GM21447 (cell line): Measurements from ENCODE around the gene PANX1.

Experiments
- ATAC-seq: cut with Tn5 transposase; IDR thresholded peaks from one replicate; pipeline ENCODE4 v1.9.1; 2021; ENCODE audit not compliant: unreplicated experiment

Gene PANX1

DNA sequence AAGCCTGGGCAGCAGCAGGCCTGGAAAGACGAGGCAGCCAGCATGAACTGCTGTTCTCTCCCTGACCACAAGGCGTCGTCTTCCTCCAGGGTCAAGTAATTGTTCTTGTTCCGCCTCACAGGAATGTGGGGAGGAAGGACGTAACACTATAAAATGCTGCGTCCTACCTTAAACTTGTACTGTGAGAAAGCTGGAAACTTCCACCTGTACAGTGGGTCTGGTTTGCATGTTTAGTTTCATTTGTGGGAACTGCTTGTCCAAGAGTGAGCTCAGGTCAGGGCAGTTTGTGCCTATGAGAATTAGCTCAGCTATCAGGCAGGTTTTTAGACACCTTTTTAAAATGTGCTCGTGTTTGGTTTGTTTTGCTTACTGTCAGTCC, 55.2 kb downstream of the PANX1 start:
- ATAC-seq: peak; percentile 68

DNA sequence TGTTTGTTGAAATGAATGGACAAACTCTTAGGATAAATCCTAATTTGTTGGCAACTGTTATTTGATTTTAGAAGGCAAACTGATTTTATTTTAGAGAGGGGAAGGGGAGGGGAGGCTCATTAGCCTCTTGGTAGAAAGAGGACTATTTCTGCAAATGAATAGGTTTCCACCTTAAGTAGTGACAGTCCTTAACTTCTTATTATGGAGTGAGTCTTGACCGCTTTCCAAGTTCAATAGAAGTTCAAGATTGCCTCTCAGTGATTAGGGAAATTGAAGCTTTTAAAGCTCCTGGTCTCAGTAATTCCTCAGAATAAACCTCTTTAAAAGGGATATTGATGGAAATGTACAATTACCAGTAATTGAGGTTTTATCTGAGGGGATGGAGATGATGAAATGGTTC, 55.7 kb downstream of the PANX1 start:
- no peak for ATAC-seq

DNA sequence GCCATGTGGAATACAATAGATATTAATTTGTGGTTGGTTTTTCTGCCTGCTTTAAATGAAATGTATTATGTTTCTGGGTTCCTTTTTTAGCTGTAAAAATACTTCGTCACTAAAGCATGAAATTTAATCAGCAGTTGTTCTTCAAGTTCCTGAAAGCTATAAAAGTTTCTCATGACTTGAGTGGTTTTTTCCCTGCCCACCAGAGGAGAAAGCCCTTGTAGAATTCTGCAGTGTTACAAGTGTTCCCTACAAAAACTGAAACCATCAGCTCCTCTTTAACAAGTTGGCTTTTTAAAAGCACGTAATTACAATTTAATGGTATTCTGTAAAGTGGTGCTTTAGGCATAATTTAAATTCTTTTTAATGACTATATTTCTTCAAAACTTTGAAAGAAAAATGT, 56.2 kb downstream of the PANX1 start:
- ATAC-seq: no peak

DNA sequence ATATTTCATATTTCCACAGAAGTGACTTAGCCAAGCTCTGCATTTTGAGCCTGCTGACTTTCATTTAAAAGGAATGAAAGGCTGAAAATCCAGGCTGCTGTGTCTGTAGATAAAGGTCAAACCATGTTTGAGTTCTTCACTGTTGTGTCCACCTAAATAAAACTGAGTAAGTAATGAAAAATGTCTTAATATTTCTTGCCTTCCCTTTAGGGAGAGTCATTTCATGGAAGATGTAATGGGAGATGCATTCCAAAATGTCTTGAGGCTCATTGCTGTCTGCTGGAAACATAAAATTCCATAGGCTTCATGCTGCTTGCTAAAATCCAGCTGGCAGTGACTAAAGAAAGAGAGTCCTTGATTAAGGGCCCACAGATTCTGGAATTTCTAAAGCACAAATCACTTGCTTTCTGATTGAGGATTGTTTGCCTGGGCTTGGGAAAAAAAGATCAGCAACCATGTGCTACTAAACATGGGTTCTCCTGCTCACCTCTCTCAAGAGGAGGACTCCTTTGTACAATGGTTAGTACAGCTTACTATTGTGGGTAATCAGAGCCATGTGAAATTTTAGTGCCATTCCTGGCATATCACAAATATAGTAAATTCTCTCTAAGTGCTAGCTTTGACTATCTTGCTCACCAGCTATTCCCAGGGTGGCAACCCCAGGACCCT, 56.9 kb downstream of the PANX1 start:
- ATAC-seq: no peak

DNA sequence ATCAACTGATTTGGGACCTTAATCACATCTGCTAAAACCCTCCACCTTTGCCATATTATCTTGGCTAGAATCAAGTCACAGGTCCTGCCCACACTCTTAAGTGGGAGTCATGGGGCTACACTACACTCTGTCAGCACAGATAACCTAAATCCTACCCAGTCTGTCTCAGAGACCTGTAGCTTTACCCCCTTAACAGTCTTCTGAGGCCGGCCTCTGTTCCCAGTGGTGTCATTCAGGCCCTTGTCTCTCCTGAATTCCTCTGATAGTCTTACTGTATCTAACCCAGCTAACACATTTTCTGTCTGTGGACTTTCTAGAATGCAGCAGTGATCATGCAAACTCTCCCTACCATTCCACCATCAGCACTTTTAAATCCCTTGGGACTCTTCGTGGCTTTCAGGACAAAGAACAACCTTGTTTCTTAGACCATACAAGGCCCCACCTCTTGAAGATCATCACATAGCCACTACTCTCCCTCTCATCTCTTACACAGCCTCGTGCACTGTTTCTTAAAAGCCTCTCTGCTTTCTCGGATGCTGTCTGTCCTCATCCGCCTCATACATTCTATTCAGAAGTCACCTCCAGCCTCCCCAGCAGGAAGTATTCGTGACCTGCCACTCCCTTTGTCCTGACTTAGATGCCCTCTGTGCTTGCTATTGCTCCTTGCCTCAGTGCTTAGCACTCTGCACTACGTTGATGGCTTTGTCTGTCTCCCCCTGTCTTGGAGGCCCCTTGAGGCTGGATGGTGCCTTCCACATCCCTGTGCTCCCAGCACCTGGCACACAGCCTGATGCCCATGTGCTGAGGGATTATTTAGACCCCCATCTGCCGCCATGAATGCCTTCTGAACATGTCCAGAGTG, 57.9 kb downstream of the PANX1 start:
- ATAC-seq: no peak

DNA sequence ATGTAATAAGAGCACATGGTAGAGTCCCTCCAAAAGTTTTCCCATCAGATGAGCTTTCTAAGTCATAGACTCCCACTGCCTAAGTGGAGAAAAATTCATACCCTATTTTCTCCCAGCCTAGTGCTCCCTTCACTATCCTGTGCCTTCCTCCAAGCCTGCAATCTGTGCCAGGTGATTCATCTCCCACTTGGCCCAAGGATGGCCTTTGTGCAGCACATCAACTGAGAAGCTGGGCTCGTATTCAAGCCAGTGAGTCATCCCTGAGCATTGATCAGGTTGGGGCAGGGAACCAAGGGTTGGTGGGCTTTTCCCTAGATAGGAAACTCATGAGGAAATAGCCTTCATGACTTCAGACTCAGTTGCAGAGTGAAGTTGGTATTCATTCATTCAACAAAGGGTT, 64.6 kb downstream of the PANX1 start:
- no peak for ATAC-seq

DNA sequence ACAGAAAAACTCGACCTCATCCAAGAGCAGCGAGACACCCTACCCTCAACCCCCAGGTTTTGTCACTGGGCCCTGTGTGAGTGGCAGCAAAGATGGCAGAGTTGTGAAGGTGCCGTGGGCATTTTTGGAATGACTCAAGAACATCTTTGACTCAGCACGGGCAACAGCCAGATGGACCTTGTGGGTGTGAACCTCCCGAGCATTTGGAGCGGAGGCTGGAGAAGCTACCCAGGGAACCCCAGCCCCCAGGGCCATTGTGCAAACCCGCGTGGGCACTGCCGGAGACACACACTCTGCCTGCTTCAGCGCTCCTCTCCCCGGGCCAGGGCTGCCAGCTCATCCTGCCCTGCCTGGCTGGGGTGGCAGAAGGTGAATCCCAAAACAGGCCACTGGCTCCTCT, 66.1 kb downstream of the PANX1 start:
- ATAC-seq: no peak

DNA sequence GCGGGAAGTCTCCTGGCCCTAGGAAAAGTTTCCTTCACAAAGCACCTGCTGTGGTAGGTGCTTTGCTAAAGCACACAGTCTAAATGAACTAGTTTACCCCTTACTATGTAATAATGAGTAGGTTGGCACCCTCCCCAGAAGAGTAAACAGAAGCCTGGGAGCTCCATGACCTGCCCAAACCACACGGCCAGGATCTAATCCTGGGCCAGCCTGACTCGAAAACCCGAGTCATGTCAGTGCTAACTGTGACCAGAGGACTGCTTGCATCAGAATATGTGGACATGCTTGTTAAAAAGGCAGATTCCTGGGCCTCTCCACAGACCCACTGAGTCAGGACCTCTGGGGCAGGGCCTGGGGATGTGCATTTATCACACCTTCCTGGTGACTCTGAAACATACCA, 67.7 kb downstream of the PANX1 start:
- no peak for ATAC-seq

DNA sequence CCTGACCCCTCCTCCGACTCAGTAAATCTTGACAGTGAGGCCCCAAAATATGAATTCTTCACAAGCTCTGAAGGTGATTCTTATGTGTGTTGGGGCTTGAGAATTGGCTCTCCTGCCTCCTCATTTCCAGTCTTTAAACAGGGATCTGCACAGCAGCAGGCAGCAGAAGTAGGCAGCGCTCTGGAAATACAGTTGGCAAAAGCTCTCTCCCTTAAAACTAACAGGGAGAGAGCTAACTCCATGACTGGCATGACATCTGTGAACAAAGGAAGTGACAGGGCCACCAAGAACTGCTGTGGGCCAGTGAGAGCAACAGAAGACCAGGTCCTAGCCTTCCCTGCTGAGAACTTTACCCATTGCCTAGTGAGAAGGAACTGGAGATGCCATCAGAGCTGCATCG, 70.1 kb downstream of the PANX1 start:
- no peak for ATAC-seq

DNA sequence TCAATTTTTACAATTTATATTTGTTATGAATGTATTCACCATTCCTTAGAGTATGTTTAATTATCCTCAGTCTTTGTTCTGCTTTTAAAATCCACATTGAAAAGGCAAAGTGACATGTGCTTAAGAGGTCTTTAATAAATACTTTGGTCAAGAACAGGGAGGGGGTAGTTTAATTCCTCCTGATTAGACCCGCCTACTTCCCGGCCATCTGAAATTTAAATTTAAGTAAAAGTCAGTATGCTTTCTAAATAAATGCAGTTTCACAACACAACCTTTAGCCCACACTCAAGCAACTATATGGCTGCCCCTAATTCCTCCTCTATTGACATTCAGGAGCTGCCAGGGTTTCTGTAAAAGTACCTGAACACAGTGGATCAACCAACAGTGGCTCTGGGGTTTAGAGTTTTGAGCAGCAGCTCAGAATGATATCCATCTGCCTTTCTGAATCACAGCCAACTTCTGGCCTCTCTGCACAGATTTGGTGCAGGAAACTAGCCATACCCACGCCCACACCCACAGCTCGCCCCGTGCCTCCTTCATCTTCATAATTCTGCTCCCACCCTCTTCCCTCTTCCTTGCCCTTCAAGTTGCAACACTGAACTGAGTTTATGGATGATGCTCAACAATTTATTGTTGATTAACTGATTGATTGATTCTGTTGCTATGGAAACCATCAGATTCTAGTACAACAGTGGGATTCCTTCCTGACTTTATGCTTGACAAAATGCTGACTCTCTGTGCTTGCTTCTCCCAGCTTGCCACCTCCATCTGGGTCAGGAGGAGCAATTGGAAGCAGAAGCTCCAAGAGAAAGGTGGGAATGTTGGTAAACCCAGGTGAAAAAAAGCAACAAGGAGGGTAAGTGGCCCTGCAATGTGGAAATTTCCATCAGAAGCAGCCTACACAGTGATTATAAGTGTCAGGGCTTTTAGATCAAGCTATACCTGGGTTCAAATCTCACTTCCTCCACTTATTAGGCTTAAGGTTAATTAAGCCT, 70.8 kb downstream of the PANX1 start:
- no peak for ATAC-seq

DNA sequence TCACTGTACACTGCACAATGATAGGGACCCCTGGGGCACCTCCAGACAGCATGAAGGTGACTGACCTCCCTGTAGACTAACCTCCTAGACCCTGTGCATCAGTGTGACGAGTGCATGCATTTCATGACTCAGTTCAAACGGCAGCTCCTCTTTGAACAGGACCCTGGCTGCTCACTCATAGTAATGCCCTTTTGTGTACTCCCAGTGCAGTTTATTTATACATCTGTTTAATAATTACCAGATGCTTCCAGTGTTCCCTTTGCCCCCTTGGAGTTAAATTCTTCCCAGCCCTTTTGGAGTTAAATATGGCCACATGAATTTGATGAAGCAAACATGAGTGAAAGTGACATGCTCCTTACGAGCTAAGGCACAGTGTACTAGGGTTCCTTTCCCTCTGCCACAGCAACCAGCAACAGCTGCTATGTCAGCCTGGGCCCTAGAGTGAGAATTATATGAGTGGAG, 72.4 kb downstream of the PANX1 start:
- no peak for ATAC-seq

DNA sequence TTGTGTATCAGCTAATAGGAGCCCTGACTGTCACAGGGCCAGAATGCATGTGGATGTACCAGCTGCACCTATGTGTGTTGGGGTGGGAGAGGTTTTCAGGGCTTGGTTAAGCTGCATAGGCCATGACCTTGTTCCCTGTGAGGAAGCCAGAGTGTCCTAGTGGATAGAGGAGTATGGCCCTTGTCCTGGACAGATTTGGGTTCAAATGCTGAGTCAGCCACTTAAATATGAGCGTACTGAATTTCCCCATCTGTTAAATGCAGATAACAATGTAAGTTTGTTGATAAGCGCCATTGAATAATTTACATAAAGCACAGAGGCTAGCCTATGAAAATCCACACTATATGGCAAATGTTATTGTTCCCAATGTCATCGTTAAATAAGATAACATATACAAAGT, 74.4 kb downstream of the PANX1 start:
- ATAC-seq: no peak

DNA sequence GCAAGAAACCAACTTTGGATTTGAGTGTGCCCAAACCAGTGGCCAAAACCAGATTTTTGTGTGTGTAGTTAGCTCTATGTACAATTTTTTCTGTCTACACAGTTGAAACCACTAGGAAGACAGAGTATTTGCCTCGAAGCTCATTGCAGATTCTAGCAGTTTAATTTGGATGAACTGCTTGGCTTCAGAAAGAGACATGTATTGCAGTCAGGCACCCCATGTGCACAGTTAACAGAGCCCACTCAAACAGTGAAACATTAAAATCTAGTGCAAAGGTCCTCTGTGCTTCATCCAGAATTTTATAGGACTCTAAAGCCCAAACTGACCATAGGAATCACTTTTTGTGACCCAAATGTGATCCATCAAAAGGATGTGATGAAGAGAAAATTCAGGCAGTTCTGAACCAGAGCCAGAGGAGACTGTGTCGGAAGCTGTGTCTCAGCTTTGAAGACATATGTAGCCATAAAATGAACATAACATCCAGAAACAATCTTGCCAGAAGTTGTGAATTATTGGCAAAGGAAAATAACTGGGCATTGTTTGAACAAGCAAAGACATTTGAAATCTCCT, 82.7 kb downstream of the PANX1 start:
- no peak for ATAC-seq

DNA sequence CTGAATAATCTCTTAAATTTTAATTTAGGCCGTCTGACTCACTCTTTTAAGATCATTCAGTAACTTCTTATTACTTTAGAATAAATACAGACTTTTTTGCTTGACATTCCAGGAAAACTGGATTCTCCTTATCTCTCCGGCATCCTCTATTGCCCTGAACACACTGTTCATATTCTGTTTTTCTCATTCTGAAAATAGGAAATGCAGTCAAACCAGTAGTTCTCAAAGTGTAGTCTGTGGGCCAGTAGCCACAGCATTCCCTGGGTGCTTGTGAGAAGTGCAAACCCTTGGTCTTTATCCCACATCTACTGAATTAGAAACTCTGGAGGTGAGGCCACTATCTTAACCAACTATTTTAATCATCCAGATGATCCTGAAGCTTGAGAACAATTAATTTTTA, 84.3 kb downstream of the PANX1 start:
- ATAC-seq: no peak

DNA sequence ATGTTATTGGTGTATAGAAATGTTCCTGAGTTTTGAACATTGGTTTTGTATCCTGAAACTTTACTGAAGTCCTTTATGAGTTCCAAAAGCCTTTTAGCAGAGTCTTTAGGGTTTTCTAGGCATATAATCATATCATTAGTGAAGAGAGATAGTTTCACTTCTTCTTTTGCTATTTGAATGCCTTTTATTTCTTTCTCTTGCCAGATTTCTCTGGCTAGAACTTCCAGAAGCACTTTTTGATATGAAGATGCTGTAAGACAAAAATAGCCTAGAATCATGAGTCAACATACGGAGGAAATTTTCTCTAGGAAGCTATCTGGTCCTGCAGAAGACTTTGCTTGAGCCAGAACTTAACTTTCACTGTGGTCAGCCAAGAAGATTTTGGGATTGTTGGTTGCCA, 89.1 kb downstream of the PANX1 start:
- no peak for ATAC-seq

DNA sequence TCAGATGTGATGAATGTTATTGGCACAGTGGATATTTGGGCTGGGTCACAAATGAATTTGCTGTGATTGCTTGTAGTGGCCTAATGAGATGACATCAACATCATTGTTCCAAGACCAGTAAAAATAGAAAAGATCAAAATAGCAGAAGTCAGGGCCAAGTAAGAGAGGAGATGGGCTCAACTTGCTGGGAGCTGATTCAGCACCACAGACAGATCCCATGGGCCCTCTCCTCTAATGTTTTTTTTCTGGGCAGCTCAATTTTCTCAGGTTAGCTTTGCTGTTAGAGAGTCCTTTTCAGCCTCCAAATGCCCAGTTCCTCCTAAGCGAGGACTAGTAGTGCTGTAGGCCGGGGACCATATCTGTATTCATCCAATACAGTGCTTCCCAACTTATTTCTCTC, 89.7 kb downstream of the PANX1 start:
- ATAC-seq: no peak

DNA sequence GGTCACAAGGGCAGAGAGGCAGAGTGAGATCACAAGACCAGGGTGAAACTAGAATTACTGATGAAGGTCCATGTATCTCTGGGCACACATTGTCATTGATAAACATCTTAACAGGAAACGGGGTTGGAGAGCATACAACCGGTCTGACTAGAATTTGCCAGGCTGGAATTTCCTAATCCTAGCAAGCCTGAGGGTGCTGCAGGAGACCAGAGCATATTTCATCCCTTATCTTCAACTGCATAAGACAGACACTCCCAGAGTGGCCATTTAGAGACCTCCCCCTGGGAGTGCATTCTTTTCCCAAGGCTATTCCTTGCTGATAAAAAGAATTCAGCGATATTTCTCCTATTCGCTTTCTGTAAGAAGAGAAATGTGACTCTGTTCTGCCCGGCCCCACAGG, 91.1 kb downstream of the PANX1 start:
- ATAC-seq: no peak

DNA sequence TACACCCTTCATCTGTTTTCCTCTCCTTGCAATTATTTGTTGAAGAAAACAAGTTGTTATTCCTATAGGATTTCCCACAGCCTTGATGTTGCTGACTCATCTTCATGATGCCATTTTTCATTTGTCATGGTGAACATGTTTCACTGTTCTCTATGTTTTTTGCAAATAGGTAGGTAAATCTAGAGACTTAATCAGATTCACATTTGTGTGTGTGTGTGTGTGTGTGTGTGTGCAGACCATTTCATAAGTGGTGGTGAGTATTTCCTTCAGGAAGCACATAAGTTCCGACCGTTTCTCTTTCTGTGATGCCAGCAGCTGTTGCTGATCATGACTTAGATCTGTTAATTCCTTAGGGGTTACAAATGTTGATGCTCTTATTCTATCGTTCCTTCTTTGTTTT, 95.4 kb downstream of the PANX1 start:
- ATAC-seq: no peak
